CD4-positive, alpha-beta T cell treated with Interleukin-21 for 1 hour (primary cell): ENCODE measurements around the gene BAG5.
"Not testable (repeated sequence)": the region's sequence is repeated elsewhere in the genome, so short reads cannot be mapped to it uniquely, and the experiment has no call there.

Source experiments
- DNase-seq: peaks from one replicate; pipeline ENCODE4 v3.0.0-alpha.2; 2020

The BAG5 gene

GRCh38 chr14:103533999-103534575 is 28.4 kb downstream of the BAG5 start:
- DNase-seq, result no peak

GRCh38 chr14:103533137-103533998 is 29.1 kb downstream of the BAG5 start:
- DNase-seq, result no peak

GRCh38 chr14:103532216-103533136 is 30.0 kb downstream of the BAG5 start:
- DNase-seq, result no peak

DNA sequence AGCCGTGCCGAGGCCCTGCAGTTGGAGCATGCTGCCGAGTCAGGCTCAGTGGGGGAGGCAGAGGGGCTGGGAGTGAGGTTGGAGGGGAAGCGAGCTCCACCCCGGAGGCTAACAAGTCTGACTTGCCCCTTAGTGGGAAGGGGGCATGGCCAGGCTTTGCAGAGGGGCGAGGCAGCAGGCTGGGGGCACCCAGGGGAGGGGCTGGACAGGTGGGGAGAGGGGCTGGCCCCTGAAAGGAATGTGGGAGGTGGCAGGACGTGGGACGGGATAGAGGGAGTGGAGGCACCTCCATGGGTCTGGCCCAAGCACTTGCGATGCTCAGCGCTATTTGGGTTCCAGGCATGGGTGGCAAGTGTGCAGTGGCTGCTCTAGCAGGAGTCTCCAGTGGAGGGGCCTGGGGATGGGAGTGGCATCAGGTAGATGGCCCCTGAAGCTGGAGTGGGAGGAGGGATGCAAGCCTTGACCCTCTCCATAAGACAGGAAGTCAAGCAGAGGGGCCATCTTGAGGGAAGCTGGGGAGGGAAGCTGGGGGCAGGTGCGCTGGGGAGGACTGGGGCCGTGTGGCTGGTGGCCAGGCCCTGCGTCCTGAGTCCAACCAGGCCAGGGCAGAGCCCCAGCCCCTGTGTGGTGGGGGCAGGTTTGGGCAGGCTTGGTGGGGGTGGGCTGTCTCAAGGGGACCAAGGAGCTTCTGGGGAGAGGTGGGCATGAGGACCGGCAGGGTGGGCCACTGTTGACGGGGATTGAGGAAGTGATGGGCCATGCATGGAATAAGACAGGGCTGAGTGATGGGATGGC is 30.8 kb downstream of the BAG5 start:
- no peak for DNase-seq

DNA sequence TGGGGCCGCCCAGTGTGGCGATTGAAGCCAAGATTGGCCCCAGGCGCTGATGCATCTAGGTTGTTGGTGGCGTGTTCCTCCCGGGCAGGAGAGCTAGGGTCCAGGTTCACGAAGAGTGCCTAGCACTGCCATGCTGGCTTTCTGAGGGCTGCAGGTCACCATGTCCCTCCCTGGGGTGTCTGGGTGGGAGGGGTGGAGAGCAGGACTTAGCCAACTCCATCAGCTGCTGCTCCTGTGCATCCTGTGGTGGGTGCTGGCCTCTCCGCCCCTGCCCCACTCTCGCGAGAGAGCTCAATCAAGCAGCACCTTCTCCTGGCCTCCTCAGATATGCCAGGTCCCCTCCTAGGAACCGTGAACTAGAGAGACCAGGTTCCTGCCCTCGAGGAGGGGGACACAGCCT is 31.6 kb downstream of the BAG5 start:
- DNase-seq, result no peak

GRCh38 chr14:103530390-103530789 is 32.1 kb downstream of the BAG5 start:
- no peak for DNase-seq

- DNase-seq, result no peak
Observed at GRCh38 chr14:103529383-103530365, 32.8 kb downstream of the BAG5 start.

DNA sequence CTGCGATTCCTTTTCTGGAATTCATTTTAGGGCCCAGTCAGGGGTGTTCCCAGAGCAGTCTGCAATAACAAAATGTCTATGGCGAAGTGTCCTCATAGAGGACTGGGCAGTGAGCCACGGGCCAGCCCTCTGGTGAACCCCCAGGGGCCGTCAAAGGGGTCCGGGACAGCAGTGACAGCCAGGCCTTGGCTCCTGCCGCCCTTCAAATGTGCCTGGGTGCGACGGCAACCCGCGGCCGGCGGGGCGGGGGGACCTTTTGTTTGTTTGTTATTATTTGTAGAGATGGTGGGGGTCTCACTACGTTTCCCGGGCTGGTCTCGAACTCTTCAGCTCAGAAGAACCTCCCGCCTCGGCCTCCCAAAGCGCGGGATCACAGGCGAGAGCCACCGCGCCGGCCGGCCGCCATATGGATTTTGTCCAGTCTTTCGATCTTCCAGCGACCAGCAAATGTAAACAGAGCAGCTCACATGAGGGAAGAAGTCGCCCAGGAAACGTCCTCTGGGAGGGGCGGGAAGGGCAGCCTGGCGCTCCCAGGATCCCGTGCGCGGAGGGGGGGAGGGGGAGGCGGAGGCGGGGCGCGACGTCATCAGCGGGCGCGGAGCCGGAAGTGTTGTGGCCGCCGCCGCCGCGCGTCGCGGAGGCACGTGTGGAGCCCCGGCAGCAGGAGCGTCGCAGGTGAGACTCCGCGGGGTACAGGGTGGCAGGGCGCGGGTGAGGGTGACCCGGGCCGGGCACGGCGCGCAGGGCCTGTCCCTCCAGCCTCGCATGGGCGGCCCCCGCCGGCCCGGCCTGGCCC is 33.7 kb downstream of the BAG5 start, which contains the start of gene TRMT61A:
TRMT61A (plus strand) TSS at position 610 of the 796 bp plus-strand sequence. CDS start 783 bp downstream, outside the sequence.
- DNase-seq, result peak; percentile 84

DNA sequence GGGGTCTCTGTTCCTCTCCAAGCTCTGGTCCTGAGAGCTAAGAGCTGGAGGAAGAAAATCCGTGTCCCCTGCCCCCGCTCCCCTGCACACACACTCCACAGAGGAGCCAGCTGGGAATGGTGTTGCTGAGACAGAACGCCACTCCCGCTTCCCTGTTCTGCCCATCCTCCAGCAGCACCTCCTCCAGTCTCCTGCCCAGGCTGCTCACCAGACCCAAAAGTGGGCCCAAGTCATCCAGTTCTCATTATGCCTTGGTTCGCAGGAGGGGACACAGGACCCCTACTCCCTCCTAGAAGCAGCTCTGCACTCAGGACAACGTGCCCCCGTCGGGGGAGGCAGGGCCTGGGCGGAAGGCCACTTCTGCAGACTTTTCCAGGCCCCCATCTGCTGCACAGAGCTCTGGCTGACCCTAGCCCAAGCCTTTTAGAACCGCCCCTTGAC is 34.3 kb downstream of the BAG5 start:
- DNase-seq, result no peak

GRCh38 chr14:103527408-103528145 is 34.9 kb downstream of the BAG5 start:
- no peak for DNase-seq

- no peak for DNase-seq
Observed at GRCh38 chr14:103526914-103527248, 35.6 kb downstream of the BAG5 start.

DNA sequence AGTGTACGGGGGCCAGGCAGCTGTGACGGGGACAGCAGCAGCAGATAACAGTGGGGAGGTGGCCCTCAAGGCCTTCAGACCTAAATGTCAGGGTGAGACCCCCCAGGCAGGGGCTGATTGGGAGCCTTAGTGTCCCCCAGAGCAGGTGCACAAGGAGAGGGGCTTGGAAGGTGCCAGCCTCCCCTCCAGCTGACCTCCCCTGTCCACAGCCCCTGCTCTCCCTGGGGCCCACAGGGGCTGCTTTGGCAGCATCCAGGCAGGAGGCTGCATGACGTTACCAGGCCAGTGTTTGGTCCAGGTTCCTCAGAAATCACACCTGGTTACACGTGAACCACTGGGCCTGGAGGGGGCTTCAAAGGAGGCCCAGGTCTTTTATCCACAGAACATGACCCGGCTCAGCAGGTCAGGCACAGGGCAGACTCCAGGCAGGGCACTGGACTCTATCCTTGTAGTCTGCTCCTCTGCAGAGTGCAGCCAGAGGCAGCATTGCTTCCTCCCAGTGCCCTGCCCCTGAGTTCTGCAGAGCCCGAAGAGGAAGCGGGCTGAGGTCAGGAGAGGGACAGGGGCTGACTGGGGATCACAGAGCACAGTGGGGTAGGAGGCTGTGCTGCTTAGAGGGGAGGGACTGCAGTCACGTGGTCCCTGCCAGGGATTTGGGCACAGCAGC is 36.1 kb downstream of the BAG5 start:
- DNase-seq, result no peak

DNA sequence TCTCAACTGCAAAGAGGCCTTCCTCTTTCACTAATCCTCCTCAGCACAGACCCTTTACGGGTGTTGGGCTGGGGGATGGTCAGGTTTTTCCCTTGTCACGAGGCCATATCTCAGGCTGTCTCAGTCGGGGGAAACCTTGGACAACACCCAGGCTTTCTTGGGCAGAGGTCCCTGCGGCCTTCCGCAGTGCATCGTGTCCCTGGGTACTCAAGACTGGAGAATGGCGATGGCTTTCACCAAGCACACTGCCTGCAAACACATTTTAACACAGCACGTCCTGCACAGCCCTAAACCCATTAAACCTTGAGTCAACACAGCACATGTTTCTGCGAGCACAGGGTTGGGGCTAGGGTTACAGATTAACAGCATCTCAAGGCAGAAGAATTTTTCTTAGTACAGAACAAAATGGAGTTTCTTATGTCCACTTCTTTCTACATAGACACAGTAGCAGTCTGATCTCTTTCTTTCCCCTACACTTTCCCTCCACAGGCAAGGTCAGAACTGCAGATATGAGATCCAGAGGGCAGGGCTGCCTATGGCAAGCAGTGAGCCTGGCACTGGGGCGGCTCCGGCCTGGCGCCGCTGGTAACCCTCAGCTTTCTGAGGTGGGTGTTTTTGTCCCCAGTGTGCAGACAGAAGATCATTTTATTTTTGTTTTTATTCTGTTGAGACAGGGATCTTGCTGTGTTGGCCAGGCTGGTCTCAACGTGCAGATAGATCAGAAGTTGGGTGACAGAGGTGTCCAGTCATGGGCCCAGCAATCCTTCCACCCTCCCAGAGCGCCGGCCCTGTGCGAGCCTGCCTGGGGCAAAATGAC is 36.8 kb downstream of the BAG5 start:
- not testable (repeated sequence) for DNase-seq

- DNase-seq, result no peak
Observed at GRCh38 chr14:103524002-103524935, 38.2 kb downstream of the BAG5 start.

- DNase-seq, result no peak
Observed at GRCh38 chr14:103523575-103523954, 38.9 kb downstream of the BAG5 start.

- peak; percentile 36 for DNase-seq
Observed at GRCh38 chr14:103522649-103523574, 39.5 kb downstream of the BAG5 start, which contains the start of gene CKB. Gene CKB, minus strand, starts transcription at chr14:103522830. Its CDS starts 337 bp downstream, at chr14:103522493.
